Measurements from ENCODE around the gene TMEM214. TPM values are rescaled to one million over a fixed set of nuclear protein-coding genes. Genes with fewer than 3 reads are reported as not detected.

The TMEM214 gene
- total RNA-seq, 1 experiment from 2014 or later = 77.8 TPM

- intact Hi-C loops (cut with micrococcal nuclease; ENCODE audit: unreplicated experiment) = loop anchor here (10.0 kb wide), 1 partner anchor 124 kb away; no protein-coding TSS in a partner anchor
- BruUV-seq (replicated peaks) = no TSS peak
- H3K27me3 ChIP-seq (ENCODE audit: control insufficient read depth, insufficient read depth, low read length) = no peaks in the 10 kb centered on the region
- no peak overlapping the region for H3K27ac ChIP-seq (ENCODE audit: low read length)
- ATAC-seq (no peak), DNase-seq (ENCODE audit: low read depth, low spot score) (no peak)
- H3K9me3 ChIP-seq (ENCODE audit: control insufficient read depth, insufficient read depth, low read depth, low read length) = no peaks in the 10 kb centered on the region
- TF ChIP-seq POLR2AphosphoS5 (IDR thresholded peaks at IDR 0.05; ENCODE audit: low read depth, low read length) (no peak), TCF7L2 (IDR thresholded peaks at IDR 0.05; ENCODE audit: low read depth, low read length) (no peak), SIN3A (IDR thresholded peaks at IDR 0.05; ENCODE audit: borderline replicate concordance, insufficient read depth, low read depth, low read length) (no peak), CTCF (IDR thresholded peaks at IDR 0.05) (no peak)
- TF ChIP-seq, protein P1, sequence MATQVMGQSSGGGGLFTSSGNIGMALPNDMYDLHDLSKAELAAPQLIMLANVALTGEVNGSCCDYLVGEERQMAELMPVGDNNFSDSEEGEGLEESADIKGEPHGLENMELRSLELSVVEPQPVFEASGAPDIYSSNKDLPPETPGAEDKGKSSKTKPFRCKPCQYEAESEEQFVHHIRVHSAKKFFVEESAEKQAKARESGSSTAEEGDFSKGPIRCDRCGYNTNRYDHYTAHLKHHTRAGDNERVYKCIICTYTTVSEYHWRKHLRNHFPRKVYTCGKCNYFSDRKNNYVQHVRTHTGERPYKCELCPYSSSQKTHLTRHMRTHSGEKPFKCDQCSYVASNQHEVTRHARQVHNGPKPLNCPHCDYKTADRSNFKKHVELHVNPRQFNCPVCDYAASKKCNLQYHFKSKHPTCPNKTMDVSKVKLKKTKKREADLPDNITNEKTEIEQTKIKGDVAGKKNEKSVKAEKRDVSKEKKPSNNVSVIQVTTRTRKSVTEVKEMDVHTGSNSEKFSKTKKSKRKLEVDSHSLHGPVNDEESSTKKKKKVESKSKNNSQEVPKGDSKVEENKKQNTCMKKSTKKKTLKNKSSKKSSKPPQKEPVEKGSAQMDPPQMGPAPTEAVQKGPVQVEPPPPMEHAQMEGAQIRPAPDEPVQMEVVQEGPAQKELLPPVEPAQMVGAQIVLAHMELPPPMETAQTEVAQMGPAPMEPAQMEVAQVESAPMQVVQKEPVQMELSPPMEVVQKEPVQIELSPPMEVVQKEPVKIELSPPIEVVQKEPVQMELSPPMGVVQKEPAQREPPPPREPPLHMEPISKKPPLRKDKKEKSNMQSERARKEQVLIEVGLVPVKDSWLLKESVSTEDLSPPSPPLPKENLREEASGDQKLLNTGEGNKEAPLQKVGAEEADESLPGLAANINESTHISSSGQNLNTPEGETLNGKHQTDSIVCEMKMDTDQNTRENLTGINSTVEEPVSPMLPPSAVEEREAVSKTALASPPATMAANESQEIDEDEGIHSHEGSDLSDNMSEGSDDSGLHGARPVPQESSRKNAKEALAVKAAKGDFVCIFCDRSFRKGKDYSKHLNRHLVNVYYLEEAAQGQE (IDR thresholded peaks at IDR 0.05; ENCODE audit: insufficient read depth in 1 of 2, low read depth in 2 of 2, low read length in 1 of 2) = no peak
- in situ Hi-C loops (cut with HindIII; ENCODE audit: low pct_unique_long_range_greater_than_20kb, low sequenced_read_pairs) = no loop called here
- POLR2A ChIA-PET = no interaction called here
- peaks cover 4% of the 10 kb centered on the region; the same call in 1 of the 2 replicates for H3K4me1 ChIP-seq (ENCODE audit: control insufficient read depth, insufficient read depth, low read length)
- CTCF ChIA-PET = no interaction called here
- no peaks in the 10 kb centered on the region for H3K36me3 ChIP-seq (ENCODE audit: control insufficient read depth, insufficient read depth, low read length)
- H3K4me3 ChIP-seq (ENCODE audit: low read depth in 2 of 2, low read length in 2 of 2) = no peak overlapping the region
Observed at GRCh38 chr2:27088634-27089033, 55.9 kb downstream of the TMEM214 start.

GRCh38 chr2:27089111-27089954 lies 56.6 kb downstream of the TMEM214 start:
- TF ChIP-seq, protein P1 (IDR thresholded peaks at IDR 0.05; ENCODE audit: insufficient read depth in 1 of 2, low read depth in 2 of 2, low read length in 1 of 2) = no peak
- TF ChIP-seq SIN3A (IDR thresholded peaks at IDR 0.05; ENCODE audit: borderline replicate concordance, insufficient read depth, low read depth, low read length) (no peak), CTCF (IDR thresholded peaks at IDR 0.05) (no peak), POLR2AphosphoS5 (IDR thresholded peaks at IDR 0.05; ENCODE audit: low read depth, low read length) (no peak)
- ATAC-seq (no peak), DNase-seq (ENCODE audit: low read depth, low spot score) (no peak)
- Histone ChIP-seq H3K4me3 (ENCODE audit: low read depth in 2 of 2, low read length in 2 of 2) (no peak overlapping the region), H3K27ac (ENCODE audit: low read length) (no peak overlapping the region), H3K9me3 (ENCODE audit: control insufficient read depth, insufficient read depth, low read depth, low read length) (no peaks in the 10 kb centered on the region), H3K27me3 (ENCODE audit: control insufficient read depth, insufficient read depth, low read length) (no peaks in the 10 kb centered on the region), H3K36me3 (ENCODE audit: control insufficient read depth, insufficient read depth, low read length) (no peaks in the 10 kb centered on the region), H3K4me1 (ENCODE audit: control insufficient read depth, insufficient read depth, low read length) (peaks cover 4% of the 10 kb centered on the region; the same call in 1 of the 2 replicates)
- CTCF ChIA-PET = no interaction called here
- intact Hi-C loops (cut with micrococcal nuclease; ENCODE audit: unreplicated experiment) (loop anchor here (10.0 kb wide), 1 partner anchor 125 kb away; no protein-coding TSS in a partner anchor), in situ Hi-C loops (cut with HindIII; ENCODE audit: low pct_unique_long_range_greater_than_20kb, low sequenced_read_pairs) (no loop called here)
- BruUV-seq (replicated peaks) = no TSS peak
- POLR2A ChIA-PET = no interaction called here
